K562 (cell line): ENCODE measurements around the gene POR. TPM values are rescaled to one million over a fixed set of nuclear protein-coding genes. Genes with fewer than 3 reads are reported as not detected.

Experiments used
- DPF2 ChIP-seq: fragments of 450-650 bp; IDR thresholded peaks from 2 replicates; pipeline ENCODE4 v1.6.1; 2016
- ELF2 ChIP-seq: fragments of 250-450 bp; sonication (Bioruptor Pico); IDR thresholded peaks from 2 replicates; pipeline ENCODE4 v1.5.0; 2021; ENCODE audit warnings: mild to moderate bottlenecking
- ETV5 ChIP-seq: sonication (generic); formaldehyde crosslinking; IDR thresholded peaks from 2 replicates; pipeline ENCODE4 v1.4.0; 2020; ENCODE audit warnings: low read depth, mild to moderate bottlenecking, missing genetic modification reagents
- FOXA1 ChIP-seq: fragments of 450-650 bp; IDR thresholded peaks from 2 replicates; pipeline ENCODE4 v1.6.1; 2016; ENCODE audit warnings: mild to moderate bottlenecking, borderline replicate concordance
- HEY1 ChIP-seq: fragments of 250-450 bp; sonication (Bioruptor Pico); IDR thresholded peaks from 2 replicates; pipeline ENCODE4 v1.5.0; 2020; ENCODE audit warnings: mild to moderate bottlenecking, moderate library complexity, borderline replicate concordance
- KAT7 ChIP-seq: sonication (generic); formaldehyde crosslinking; IDR thresholded peaks from 2 replicates; pipeline ENCODE4 v1.8.0; 2022; ENCODE audit warnings: missing genetic modification reagents, mild to moderate bottlenecking, borderline replicate concordance
- KHSRP ChIP-seq: fragments of 450-650 bp; IDR thresholded peaks from 2 replicates; pipeline ENCODE4 v1.6.1; 2017
- MXI1 ChIP-seq: IDR thresholded peaks from 2 replicates; pipeline ENCODE4 v1.6.1; 2011; ENCODE audit warnings: low read depth, mild to moderate bottlenecking, improper control_type of control experiment, low read length
- NEUROD1 ChIP-seq: fragments of 150-350 bp; IDR thresholded peaks from 2 replicates; pipeline ENCODE4 v1.6.1; 2014; ENCODE audit warnings: borderline replicate concordance, low read length, low read depth; ENCODE audit not compliant: partially characterized antibody
- NONO ChIP-seq, 2 experiments: fragments of 200-400 bp in 1 of 2; fragments of 450-650 bp in 1 of 2; formaldehyde crosslinking in 1 of 2; IDR thresholded peaks; 2 replicates each; pipeline ENCODE4 v1.6.1; 2017; ENCODE audit warnings: low read depth in 2 of 2, mild to moderate bottlenecking in 2 of 2, moderate library complexity in 2 of 2, low read length in 1 of 2
- NR3C1 ChIP-seq: sonication (generic); formaldehyde crosslinking; IDR thresholded peaks from 2 replicates; pipeline ENCODE4 v1.8.1; 2022; ENCODE audit warnings: missing genetic modification reagents
- POLR3G ChIP-seq: IDR thresholded peaks from 2 replicates; pipeline ENCODE4 v1.6.1; 2011; ENCODE audit not compliant: insufficient read length, insufficient replicate concordance; ENCODE audit errors: extremely low read depth
- RB1 ChIP-seq: fragments of 450-650 bp; IDR thresholded peaks from 2 replicates; pipeline ENCODE4 v1.6.1; 2017; ENCODE audit warnings: low read depth, mild to moderate bottlenecking
- SIRT6 ChIP-seq: IDR thresholded peaks from one replicate; pipeline ENCODE4 v1.6.1; 2012; ENCODE audit warnings: low read depth, mild to moderate bottlenecking, control low read depth, inconsistent platforms, low read length, moderate library complexity
- SMAD3 ChIP-seq: fragments of 450-650 bp; formaldehyde crosslinking; conservative IDR thresholded peaks from 2 replicates; pipeline ENCODE4 v1.4.0; 2020; ENCODE audit warnings: mild to moderate bottlenecking
- SRF ChIP-seq, 2 experiments: fragments of 250-450, 450-650 bp in 1 of 2; sonication (Bioruptor Pico) in 1 of 2; sonication (generic) in 1 of 2; formaldehyde crosslinking; IDR thresholded peaks; 2 replicates each; pipeline versions ENCODE4 v1.5.0 to v1.5.1; 2020 to 2022; ENCODE audit warnings: mild to moderate bottlenecking in 1 of 2, missing genetic modification reagents in 1 of 2
- TRIM28 ChIP-seq: fragments of 450-650 bp; IDR thresholded peaks from 2 replicates; pipeline ENCODE4 v1.6.1; 2017
- XRCC3 ChIP-seq: fragments of 450-650 bp; IDR thresholded peaks from 2 replicates; pipeline ENCODE4 v1.6.1; 2017; ENCODE audit warnings: mild to moderate bottlenecking, moderate library complexity
- YBX1 ChIP-seq: fragments of 450-650 bp; IDR thresholded peaks from 2 replicates; pipeline ENCODE4 v1.7.1; 2016; ENCODE audit warnings: mild to moderate bottlenecking
- ZBTB11 ChIP-seq, 3 experiments: fragments of 200-800 bp in 1 of 3; fragments of 250-450 bp in 1 of 3; fragments of 450-650 bp in 1 of 3; sonication (Bioruptor Pico) in 1 of 3; sonication (Bioruptor generic) in 1 of 3; formaldehyde crosslinking in 1 of 3; IDR thresholded peaks; 2 replicates each; pipeline versions ENCODE4 v1.6.1 to v1.8.0; 2016 to 2022; ENCODE audit warnings: mild to moderate bottlenecking in 2 of 3, missing genetic modification characterization in 2 of 3, missing compliant biosample characterization in 1 of 3, moderate library complexity in 1 of 3
- ZC3H8 ChIP-seq: fragments of 450-650 bp; IDR thresholded peaks from 2 replicates; pipeline ENCODE4 v1.6.1; 2017
- ZNF212 ChIP-seq: fragments of 450-650 bp; formaldehyde crosslinking; IDR thresholded peaks from 2 replicates; pipeline ENCODE4 v1.4.0; 2020; ENCODE audit warnings: mild to moderate bottlenecking
- ZNF780A ChIP-seq: fragments of 250-450 bp; sonication (Bioruptor Pico); IDR thresholded peaks from 2 replicates; pipeline ENCODE4 v1.5.0; 2021; ENCODE audit warnings: mild to moderate bottlenecking
- polyA plus RNA-seq, 8 experiments: library from polyadenylated mRNA; depleted of rRNA in 4 of 8; stranded (reverse) in 5 of 8; unstranded in 3 of 8; fragments of >200 nt; fragmentation: Nextera tagmentation in 2 of 8; fragmentation: Illumina TruSeq in 1 of 8; extraction: Ambion mirVana in 2 of 8; extraction: Trizol in 1 of 8; gene quantifications; 2 replicates each; pipeline versions ENCODE4 v1.2.1 to v1.2.3, GENCODE V29; 2011 to 2014; ENCODE audit warnings: inconsistent platforms in 1 of 8, missing spikeins in 1 of 8
- total RNA-seq, 7 experiments: library from RNA; depleted of rRNA in 6 of 7; stranded (reverse); fragments of >200 nt in 6 of 7; fragmentation: Illumina TruSeq in 2 of 7; extraction: Trizol in 2 of 7; gene quantifications; 2 replicates each; pipeline versions ENCODE4 v1.2.1 to v1.2.3, GENCODE V29; 2011 to 2021; ENCODE audit warnings: low replicate concordance in 1 of 7
- TF ChIP-seq, protein P1 (sequence below): fragments of 250-450 bp; sonication (Bioruptor Pico); IDR thresholded peaks from 2 replicates; pipeline ENCODE4 v1.8.0; 2021; ENCODE audit warnings: borderline replicate concordance, mild to moderate bottlenecking, moderate library complexity; ENCODE audit not compliant: poor library complexity, severe bottlenecking
- TF ChIP-seq, protein P2 (sequence below): fragments of 450-650 bp; formaldehyde crosslinking; IDR thresholded peaks from 2 replicates; pipeline ENCODE4 v1.4.0; 2020; ENCODE audit warnings: mild to moderate bottlenecking, mixed read lengths

Gene POR
- total and polyA plus RNA-seq, 9 of the 15 experiments (the other 6 are each of a cell fraction or from before 2014, with no cell fraction given) = 4.7 to 142 (median 40.8) TPM

DNA sequence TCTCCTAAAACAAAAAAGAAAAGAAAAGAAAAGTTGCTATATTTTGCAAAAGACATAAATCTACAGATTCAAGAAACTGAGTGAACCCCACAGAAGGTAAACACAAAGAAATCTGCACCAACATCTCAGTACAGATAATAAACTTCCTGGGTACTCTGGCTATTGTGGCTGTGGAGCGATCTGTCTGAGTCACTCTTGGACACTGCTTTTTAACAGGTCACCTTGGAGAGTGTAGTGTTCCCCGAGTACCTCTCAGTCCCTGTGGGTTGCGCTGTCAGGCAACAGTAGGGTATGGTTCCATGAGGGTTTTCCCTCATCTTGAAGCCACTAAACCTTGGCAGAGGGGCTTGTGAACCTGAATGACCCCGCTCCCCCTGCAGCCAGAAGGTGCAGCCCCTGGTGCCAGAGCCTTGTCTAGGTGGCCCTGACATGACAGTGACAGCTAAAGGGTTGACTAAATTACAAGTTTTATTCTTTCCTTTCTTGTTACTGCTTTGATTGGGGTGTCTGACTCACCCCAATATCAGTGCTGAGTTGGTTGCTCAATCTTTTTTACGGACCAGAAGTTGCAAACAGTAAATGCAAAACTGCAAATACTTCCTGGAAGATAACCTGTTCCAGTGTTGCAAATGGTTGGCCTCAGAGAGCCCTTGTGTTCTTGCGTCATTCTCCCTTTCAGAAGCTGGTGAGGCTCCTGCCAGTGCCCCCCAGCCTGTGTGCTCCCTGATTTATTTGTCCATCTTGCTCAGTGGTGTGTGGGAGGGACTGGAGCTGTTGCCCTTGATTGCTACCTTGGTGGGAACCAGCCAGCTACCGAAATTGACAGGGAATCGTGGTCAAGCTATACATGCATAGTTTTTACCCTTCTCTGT, 30.6 kb downstream of the POR start (continued):
- TF ChIP-seq ZBTB11 (CRISPR knock-in tag; IDR thresholded peaks at IDR 0.05) (no peak), YBX1 (no peak), FOXA1 (no peak), KHSRP (no peak), SIRT6 (no peak), DPF2 (peak; percentile 64; the same call in 1 of the 2 replicates), XRCC3 (no peak), MXI1 (no peak), NR3C1 (CRISPR knock-in tag) (no peak), NEUROD1 (no peak), TRIM28 (0 out of 2 replicates have a peak, but pooled peaks have one; percentile 19), ELF2 (no peak), POLR3G (no peak), ZC3H8 (no peak), HEY1 (CRISPR knock-in tag) (no peak), ZNF780A (CRISPR knock-in tag) (no peak), ZNF212 (CRISPR knock-in tag) (no peak), KAT7 (no peak), SRF (CRISPR knock-in tag; IDR thresholded peaks at IDR 0.05) (no peak), SMAD3 (no peak), RB1 (no peak), NONO (IDR thresholded peaks at IDR 0.05; ENCODE audit: low read depth in 2 of 2, low read length in 1 of 2) (no peak), ETV5 (CRISPR knock-in tag) (no peak)
- TF ChIP-seq, protein P1, sequence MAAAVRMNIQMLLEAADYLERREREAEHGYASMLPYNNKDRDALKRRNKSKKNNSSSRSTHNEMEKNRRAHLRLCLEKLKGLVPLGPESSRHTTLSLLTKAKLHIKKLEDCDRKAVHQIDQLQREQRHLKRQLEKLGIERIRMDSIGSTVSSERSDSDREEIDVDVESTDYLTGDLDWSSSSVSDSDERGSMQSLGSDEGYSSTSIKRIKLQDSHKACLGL (CRISPR knock-in tag) = no peak
- TF ChIP-seq, protein P2, sequence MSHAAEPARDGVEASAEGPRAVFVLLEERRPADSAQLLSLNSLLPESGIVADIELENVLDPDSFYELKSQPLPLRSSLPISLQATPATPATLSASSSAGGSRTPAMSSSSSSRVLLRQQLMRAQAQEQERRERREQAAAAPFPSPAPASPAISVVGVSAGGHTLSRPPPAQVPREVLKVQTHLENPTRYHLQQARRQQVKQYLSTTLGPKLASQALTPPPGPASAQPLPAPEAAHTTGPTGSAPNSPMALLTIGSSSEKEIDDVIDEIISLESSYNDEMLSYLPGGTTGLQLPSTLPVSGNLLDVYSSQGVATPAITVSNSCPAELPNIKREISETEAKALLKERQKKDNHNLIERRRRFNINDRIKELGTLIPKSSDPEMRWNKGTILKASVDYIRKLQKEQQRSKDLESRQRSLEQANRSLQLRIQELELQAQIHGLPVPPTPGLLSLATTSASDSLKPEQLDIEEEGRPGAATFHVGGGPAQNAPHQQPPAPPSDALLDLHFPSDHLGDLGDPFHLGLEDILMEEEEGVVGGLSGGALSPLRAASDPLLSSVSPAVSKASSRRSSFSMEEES (CRISPR knock-in tag) = no peak
